GM23338 (cell line): ENCODE data around the gene ADGRG4. TPM values are rescaled to one million over a fixed set of nuclear protein-coding genes. Genes with fewer than 3 reads are reported as not detected.

Source experiments
- ATAC-seq: fragments of 200-7000 bp; cut with Tn5 transposase; 3 replicates; pipeline ENCODE4 v1.9.1; 2020
- DNase-seq: peaks from one replicate; pipeline ENCODE4 v3.0.0-alpha.2; 2015; ENCODE audit warnings: low spot score
- H2AFZ ChIP-seq: fragments of 200-600 bp; sonication (generic); 2 replicates; pipeline ENCODE4 v1.8.0; 2016; ENCODE audit warnings: antibody characterized with exemption, mild to moderate bottlenecking, moderate library complexity
- H3F3A ChIP-seq: fragments of 200-600 bp; sonication (generic); replicated peaks from 2 replicates; pipeline ENCODE4 v1.8.0; 2017; ENCODE audit warnings: antibody characterized with exemption, mixed run types, low read depth
- H3K27ac ChIP-seq: fragments of 200-600 bp; sonication (generic); 2 replicates; pipeline ENCODE4 v1.6.1; 2016; ENCODE audit warnings: low read depth
- H3K27me3 ChIP-seq: fragments of 200-600 bp; sonication (generic); 2 replicates; pipeline ENCODE4 v1.8.0; 2016; ENCODE audit warnings: mild to moderate bottlenecking, mixed run types, moderate library complexity; ENCODE audit not compliant: insufficient read depth
- H3K36me3 ChIP-seq: fragments of 200-600 bp; sonication (generic); 2 replicates; pipeline ENCODE4 v1.8.0; 2016; ENCODE audit warnings: mild to moderate bottlenecking; ENCODE audit not compliant: insufficient read depth
- H3K4me1 ChIP-seq: fragments of 200-600 bp; sonication (generic); 2 replicates; pipeline ENCODE4 v1.8.0; 2016; ENCODE audit warnings: mild to moderate bottlenecking, moderate library complexity; ENCODE audit not compliant: insufficient read depth
- H3K4me2 ChIP-seq: fragments of 200-600 bp; sonication (generic); 2 replicates; pipeline ENCODE4 v1.7.1; 2017; ENCODE audit warnings: mixed run types
- H3K4me3 ChIP-seq: fragments of 200-600 bp; sonication (generic); 2 replicates; pipeline ENCODE4 v1.6.1; 2016; ENCODE audit warnings: mixed run types
- H3K79me2 ChIP-seq: fragments of 200-600 bp; sonication (generic); replicated peaks from 2 replicates; pipeline ENCODE4 v1.8.0; 2017; ENCODE audit warnings: mild to moderate bottlenecking; ENCODE audit not compliant: insufficient read depth
- H3K9me2 ChIP-seq: fragments of 200-600 bp; sonication (generic); 2 replicates; pipeline ENCODE4 v1.8.0; 2017; ENCODE audit not compliant: insufficient read depth
- H4K20me1 ChIP-seq: fragments of 200-600 bp; sonication (generic); replicated peaks from 2 replicates; pipeline ENCODE4 v1.8.0; 2017; ENCODE audit warnings: mild to moderate bottlenecking; ENCODE audit not compliant: insufficient read depth
- H3K27ac Mint-ChIP-seq: 2 replicates; pipeline ENCODE4 v1.8.0; 2020; ENCODE audit warnings: inconsistent platforms, mild to moderate bottlenecking, moderate library complexity, mixed read lengths
- H3K27me3 Mint-ChIP-seq: 3 replicates; pipeline ENCODE4 v1.8.0; 2022; ENCODE audit warnings: low read depth, mild to moderate bottlenecking, moderate library complexity, mixed read lengths, inconsistent platforms; ENCODE audit not compliant: insufficient read depth, poor library complexity
- H3K36me3 Mint-ChIP-seq: 3 replicates; pipeline ENCODE4 v1.8.0; 2021; ENCODE audit warnings: low read depth, mild to moderate bottlenecking, inconsistent platforms, moderate library complexity, mixed read lengths
- H3K4me1 Mint-ChIP-seq: 3 replicates; pipeline ENCODE4 v1.8.0; 2020; ENCODE audit warnings: mild to moderate bottlenecking, inconsistent platforms, mixed read lengths
- H3K4me3 Mint-ChIP-seq: 3 replicates; pipeline ENCODE4 v1.8.0; 2021; ENCODE audit warnings: moderate library complexity, mild to moderate bottlenecking, inconsistent platforms, mixed read lengths
- H3K9me3 Mint-ChIP-seq: 3 replicates; pipeline ENCODE4 v1.8.0; 2020; ENCODE audit warnings: moderate library complexity, mild to moderate bottlenecking, inconsistent platforms, mixed read lengths
- ETS1 ChIP-seq: IDR thresholded peaks from 2 replicates; pipeline ENCODE4 v1.6.1; 2016; ENCODE audit warnings: antibody characterized with exemption
- REST ChIP-seq: IDR thresholded peaks from one replicate; pipeline ENCODE4 v1.6.1; 2018; ENCODE audit warnings: antibody characterized with exemption; ENCODE audit not compliant: unreplicated experiment
- STAT1 ChIP-seq: IDR thresholded peaks from one replicate; pipeline ENCODE4 v1.6.1; 2016; ENCODE audit warnings: antibody characterized with exemption; ENCODE audit not compliant: unreplicated experiment
- ZNF114 ChIP-seq: fragments of 250-450 bp; sonication (Bioruptor Pico); IDR thresholded peaks from 2 replicates; pipeline ENCODE4 v1.5.0; 2020; ENCODE audit warnings: mild to moderate bottlenecking, moderate library complexity
- polyA plus RNA-seq: library from polyadenylated mRNA; unstranded; fragments of >200 nt; fragmentation: Nextera tagmentation; extraction: Ambion mirVana; gene quantifications from 2 replicates; pipeline ENCODE4 v1.2.1, GENCODE V29; 2016
- total RNA-seq: library from RNA; depleted of rRNA; stranded (reverse); fragments of >200 nt; shearing (Covaris generic); gene quantifications from 2 replicates; pipeline ENCODE4 v1.2.3, GENCODE V29; 2014
- TF ChIP-seq, protein P1 (sequence below), 2 experiments: fragments of 200-600 bp in 1 of 2; sonication (generic) in 1 of 2; conservative IDR thresholded peaks; 2 replicates each; pipeline versions ENCODE4 v1.5.1 to v1.6.1; 2016 to 2017; ENCODE audit warnings: antibody characterized with exemption in 2 of 2, low read depth in 2 of 2, mild to moderate bottlenecking in 2 of 2, moderate library complexity in 1 of 2

The ADGRG4 gene
- total and polyA plus RNA-seq, 2 experiments from 2014 or later = not detected

DNA sequence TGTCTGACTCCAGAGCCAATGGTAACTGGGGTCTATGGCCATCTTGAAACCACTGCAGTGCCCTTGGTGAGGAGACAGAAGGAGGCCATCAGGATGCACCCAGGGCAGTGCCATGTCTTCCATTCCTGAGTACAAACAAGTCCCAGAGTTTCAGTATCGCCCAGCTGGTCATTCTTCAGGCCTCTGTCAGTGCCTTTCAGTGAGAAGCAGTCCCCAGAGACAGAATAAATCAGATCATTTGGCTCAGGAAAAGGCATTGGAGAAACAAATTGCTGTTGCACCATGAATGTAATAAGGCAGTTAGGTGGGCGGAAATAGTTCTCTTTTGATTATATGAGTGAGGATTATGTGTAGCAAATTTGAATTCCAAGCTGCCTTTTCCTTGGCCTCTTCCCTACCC lies 21.3 kb downstream of the ADGRG4 start:
- no peak for DNase-seq
- H4K20me1 ChIP-seq = no peaks in the 10 kb centered on the region

More for the DNA sequence above, 21.3 kb downstream of the ADGRG4 start:
- Mint-ChIP-seq H3K27ac (no peak overlapping the region), H3K36me3 (no peaks in the 10 kb centered on the region), H3K4me1 (no peaks in the 10 kb centered on the region), H3K9me3 (no peaks in the 10 kb centered on the region), H3K4me3 (no peak overlapping the region), H3K27me3 (no peaks in the 10 kb centered on the region)
- Histone ChIP-seq H2AFZ (no peak overlapping the region), H3K4me1 (no peaks in the 10 kb centered on the region), H3K4me2 (no peak overlapping the region), H3K4me3 (no peak overlapping the region), H3K27ac (no peak overlapping the region), H3F3A (no peaks in the 10 kb centered on the region), H3K79me2 (no peaks in the 10 kb centered on the region), H3K36me3 (no peaks in the 10 kb centered on the region), H3K27me3 (no peaks in the 10 kb centered on the region), H3K9me2 (no peaks in the 10 kb centered on the region)
- TF ChIP-seq ETS1 (no peak), STAT1 (no peak), ZNF114 (CRISPR knock-in tag) (no peak), REST (no peak)
- TF ChIP-seq, protein P1, sequence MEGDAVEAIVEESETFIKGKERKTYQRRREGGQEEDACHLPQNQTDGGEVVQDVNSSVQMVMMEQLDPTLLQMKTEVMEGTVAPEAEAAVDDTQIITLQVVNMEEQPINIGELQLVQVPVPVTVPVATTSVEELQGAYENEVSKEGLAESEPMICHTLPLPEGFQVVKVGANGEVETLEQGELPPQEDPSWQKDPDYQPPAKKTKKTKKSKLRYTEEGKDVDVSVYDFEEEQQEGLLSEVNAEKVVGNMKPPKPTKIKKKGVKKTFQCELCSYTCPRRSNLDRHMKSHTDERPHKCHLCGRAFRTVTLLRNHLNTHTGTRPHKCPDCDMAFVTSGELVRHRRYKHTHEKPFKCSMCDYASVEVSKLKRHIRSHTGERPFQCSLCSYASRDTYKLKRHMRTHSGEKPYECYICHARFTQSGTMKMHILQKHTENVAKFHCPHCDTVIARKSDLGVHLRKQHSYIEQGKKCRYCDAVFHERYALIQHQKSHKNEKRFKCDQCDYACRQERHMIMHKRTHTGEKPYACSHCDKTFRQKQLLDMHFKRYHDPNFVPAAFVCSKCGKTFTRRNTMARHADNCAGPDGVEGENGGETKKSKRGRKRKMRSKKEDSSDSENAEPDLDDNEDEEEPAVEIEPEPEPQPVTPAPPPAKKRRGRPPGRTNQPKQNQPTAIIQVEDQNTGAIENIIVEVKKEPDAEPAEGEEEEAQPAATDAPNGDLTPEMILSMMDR (conservative IDR thresholded peaks at IDR 0.05; ENCODE audit: low read depth in 2 of 2) = no peak
- no peak for ATAC-seq
